Measurements from ENCODE around the gene SLC4A8.
A peak's percentile ranks its signal among the peaks of the same experiment; 100 is the strongest.
"Not testable (repeated sequence)": the region's sequence is repeated elsewhere in the genome, so short reads cannot be mapped to it uniquely, and the experiment has no call there.

The SLC4A8 gene

DNA sequence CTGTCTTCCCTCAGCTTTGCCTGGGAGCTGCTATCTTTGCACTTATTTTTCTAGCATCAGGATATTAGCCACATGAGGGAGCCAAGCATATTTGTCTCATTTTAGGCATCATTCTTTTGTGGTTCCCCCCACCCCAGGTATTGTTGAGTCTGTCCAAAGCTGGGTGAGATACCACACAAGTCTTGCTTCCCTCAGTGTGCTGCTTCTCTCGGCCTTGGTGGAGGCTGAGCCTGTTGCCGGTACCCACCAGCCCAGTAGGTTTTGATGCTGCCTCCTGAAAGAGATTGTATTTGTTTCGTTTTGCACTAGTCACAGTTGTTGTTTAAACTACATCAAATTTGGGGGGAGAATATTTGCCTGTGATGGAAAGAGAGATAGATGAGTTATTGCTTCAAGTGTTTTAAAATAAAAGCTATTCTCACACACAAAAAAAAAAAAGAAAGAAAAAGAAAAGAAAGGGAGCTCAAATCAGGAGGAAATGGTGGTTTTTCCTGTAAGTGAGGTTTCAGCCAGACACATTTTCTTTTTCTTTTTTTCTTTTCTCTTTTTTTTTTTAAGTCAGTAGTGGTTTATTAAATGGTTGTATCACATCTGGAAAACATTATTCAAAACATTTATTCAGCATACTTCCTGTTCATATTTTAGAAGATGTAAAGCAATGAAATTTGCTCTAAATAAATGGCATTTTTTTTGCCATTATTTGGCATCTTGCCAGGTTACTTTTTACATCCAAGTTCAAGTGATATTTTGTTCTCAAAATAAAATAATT, 58.5 kb downstream of the SLC4A8 start:
- no peak for DNase-seq

DNA sequence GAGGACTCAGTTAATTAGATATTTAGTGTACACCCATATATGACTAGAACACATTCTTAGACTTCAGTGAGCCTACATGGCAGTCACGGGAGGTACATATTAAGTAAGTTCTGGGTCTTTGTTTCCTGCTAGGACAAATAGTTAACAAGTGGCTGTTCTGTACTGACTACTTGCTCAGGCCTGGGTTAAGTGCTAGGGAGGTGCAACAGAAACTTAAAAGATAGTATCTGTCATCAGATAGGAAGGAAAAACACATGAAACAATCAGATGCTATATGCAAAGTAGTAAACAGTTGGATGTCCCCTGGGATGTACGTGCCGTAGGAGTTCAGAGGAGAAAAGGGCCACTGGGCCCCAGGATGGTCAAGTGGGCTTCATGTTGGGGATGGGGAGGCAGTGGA, 59.5 kb downstream of the SLC4A8 start:
- DNase-seq = no peak

DNA sequence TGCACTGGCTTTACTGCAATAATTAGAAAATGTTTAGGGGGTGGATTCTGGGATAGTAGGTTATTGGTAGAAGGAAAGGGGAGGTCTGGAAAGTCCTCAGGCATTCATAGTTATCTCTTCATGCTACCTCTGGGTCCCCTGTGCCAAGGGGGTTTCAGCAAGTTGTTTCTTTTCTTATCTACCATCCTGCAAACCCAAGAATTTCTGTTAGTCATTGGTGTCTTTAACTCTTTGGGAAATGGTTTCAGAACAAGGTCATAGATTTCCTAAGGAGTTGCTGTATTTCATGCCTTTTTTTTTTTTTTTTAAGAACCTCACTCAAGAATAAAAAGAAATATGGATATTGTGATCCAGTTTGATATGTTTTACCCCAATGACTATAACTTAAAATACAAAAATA, 63.6 kb downstream of the SLC4A8 start:
- no peak for DNase-seq

DNA sequence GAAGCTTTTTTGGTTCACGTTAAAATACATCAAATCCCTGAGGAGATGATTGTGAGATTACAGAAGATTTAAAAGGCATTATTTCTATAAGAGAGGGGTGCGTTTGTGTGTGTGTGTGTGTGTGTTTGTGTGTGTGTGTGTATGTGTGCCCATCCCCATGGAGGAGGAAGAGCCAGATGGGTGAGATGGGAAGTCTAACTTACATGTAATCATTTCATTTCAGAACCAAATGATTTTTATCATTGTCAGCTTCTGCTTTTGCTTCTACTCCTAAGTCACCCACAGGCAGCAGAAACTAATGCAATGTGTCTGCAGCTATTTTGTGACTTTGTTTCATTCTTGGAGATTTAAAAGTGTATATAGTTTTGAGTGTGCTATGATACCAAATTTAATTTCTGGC, 68.7 kb downstream of the SLC4A8 start:
- DNase-seq = peak; percentile 8

DNA sequence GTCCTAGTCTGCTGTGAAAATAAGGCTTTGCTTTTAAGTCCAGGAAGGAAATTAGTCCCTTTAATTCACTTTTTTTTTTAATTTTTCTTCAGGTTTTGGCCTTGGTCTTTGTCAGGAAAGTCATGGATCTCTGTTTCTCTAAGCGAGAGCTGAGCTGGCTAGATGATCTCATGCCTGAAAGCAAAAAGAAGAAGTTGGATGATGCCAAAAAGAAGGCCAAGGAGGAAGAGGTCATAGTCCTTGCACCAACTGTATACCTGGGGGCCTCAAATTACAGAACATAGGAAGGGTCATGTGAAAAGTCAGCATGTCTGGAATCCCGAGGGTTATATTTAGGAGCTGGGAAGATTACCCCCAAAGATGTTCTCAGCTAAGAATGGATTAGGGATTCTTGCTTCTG, 72.3 kb downstream of the SLC4A8 start:
- DNase-seq = peak; percentile 73

DNA sequence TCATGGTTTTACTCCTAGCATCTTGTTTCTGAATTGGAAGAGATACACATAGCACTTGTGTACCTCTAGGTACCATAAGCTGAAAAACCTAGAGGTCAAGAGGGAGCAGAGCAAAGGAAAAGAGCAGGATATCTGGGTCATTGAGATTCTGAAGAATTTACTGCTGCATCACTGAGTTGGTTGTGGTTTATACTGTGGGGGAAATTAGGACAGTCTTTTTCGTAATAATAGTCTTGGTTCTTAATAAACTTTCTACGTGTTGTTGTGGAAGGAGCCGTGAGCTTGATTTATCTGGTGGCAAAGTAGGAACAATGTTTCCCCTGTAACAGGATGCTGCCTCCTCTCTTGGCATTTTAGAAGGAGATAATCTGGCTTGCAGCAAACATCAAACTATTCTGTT, 80.2 kb downstream of the SLC4A8 start:
- no peak for DNase-seq

DNA sequence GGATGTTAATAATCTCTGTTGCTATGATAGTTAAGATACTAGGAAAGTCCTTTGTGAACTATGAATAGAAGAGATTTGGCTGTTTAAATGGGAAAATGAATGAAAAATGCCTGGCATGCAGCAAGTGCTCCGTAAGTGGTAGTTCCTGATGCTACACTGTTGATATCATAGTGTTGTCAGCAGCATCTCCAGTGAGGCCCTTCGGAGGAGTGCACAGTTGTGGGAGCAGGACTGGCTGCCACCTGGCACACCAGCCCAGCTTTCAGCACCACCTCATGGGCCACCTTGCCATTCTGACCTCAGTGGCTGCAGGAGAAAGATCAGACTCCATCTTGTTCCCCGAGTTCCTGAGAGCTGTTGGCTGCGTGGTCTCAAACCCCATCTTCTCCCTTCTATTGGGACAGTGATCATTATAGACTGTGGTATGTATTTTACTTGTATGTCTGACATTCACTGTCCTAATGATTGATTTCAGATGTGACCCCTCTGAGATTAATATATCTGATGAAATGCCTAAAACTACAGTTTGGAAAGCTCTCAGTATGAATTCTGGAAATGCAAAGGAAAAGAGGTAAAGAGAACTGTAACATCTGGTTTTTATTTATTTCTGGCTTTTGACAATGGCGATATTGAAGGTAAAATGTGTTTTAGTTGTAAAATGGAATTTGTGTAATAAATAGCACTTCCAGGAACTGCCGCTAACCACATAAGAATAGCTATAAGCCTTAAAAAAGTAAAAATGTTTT, 80.9 kb downstream of the SLC4A8 start:
- DNase-seq = no peak

DNA sequence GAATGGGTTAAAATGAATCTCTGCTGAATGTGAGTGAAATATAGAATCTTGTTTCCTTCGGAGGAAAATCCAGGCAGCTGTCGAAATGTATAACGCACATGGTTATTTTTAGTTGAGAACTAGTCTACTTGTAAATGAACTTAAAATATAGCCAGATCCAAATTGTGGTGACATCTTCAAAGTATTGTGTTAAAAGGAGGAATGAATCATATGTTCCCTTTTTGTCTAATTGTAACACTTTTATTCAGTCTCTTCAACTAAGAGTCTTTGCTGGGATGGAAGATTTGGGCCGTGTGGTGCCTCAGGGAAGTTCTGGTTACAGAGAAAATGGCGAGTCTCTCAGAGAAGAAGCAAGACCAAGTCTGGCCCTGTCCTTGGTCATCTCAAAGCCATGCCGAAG, 82.5 kb downstream of the SLC4A8 start:
- no peak for DNase-seq

DNA sequence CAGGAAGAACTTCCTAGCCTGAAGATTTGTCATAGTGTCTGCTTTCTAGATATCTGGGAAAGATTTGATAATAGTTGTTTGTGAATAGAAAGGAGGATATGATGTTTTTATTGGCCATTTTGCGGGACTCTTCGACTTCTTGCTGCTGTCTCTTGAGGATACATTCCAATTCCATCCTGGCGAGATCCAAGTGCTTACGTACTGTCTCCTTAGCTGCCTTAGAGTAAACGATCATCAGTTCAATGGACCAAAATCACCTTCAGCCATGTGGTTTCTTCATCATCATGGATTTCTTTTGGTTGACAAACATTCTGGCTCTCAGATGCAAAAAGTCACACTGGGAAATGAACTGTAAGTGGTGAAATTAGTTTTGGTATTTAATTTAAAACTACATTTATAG, 83.7 kb downstream of the SLC4A8 start:
- DNase-seq = no peak

DNA sequence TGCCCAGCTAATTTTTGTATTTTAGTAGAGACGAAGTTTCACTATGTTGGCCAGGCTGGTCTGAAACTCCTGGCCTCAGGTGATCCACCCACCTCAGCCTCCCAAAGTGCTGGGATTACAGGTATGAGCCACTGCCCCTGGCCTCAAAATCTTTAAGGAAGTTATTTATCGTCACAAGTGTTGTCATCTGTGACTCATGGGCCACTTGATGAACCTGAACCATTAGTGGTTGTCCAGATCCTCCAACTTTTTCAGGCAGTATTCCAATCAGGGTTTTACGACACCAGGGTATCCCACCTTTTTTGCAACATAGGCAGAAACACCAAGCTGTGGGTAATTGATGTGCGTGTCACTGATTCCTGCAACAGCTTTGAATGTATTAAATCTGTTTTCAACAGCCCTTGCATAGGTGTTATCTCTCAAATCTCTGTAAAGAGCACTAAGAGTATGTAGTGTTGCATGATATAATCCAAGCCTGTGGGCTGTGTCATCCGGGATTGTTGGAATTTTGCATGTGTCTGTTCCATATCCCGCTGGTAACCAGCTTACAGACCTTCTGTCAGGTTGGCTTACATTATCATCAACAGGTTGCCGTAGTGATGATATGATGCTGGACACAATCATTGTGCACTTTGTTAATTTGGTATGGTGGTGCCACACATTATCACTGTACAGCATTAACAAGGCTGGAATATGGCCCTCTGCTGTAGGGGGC, 87.1 kb downstream of the SLC4A8 start:
- DNase-seq = no peak

DNA sequence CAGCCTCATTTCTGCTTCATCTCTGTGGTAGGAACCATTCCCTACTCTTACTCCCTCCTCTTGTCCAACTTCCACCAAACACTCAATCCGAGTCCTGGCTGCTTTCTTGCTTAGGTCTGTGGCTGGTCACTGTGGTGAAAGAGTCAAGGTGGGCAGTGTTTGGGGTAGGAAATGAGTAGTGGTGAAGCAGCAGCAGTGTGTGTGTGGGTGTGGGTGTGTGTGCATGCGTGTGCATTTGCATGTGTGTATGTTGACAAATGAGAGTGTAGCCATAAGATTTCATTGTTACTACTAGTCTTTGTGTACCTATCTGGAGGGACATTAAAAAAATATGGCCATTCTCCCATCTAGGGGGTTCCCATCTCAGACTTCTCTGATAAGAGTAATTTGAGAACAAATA, 87.8 kb downstream of the SLC4A8 start:
- no peak for DNase-seq

DNA sequence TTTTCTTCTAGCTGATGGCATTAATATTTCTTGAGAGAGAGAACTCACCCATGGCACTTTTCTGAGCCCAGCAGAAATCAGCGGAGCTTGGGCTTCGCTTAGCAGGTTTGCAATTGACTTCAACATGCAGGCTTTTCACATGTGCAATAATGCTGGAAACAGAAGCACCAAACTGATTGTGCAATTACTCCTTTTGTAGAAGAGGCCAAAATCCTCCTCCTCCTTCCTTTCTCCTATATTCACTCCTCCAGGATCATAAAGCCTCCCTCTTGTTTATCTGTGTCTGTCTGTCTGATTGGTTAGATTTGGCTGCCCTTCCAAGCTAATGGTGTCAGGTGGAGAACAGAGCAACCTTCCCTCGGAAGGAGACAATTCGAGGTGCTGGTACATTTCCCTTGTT, 90.4 kb downstream of the SLC4A8 start:
- not testable (repeated sequence) for DNase-seq

DNA sequence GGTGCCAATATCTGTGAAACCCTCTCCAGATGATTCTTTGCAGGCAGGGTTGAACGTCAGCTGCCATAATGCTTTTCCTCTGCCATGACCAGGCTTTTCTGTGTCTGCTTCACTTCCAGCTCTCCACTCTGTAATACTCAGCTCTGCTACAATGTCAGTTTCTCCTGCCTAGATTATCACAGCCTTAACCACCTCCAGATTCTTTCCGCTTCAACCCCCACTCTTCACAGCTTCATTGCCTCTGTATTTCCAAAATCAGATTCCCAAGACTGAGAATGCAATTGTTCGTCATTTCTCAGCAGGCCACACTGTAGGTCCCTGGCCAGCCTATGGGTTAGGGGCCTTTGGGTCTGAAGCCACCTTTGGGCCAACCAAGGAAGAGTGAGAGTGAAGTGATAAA, 92.7 kb downstream of the SLC4A8 start:
- DNase-seq = no peak

DNA sequence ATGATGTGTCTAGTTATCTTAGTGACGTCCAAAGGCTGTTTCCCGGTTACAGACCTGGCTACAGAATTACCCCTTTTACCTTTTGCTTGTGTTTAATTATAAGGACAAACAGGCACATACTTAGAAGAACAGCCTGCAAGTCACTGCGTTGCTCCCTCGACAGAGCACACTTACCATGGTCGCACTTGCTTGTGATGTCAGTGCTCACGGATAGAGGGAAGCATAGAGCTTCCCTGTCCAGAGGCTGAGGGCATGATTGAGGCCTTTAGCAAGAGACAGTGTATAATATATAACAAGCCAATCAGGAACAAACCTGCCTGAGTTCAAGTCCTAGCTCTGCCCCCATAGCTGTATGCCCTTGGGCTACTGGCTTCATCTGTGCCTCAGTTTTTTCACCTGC, 93.2 kb downstream of the SLC4A8 start:
- no peak for DNase-seq

DNA sequence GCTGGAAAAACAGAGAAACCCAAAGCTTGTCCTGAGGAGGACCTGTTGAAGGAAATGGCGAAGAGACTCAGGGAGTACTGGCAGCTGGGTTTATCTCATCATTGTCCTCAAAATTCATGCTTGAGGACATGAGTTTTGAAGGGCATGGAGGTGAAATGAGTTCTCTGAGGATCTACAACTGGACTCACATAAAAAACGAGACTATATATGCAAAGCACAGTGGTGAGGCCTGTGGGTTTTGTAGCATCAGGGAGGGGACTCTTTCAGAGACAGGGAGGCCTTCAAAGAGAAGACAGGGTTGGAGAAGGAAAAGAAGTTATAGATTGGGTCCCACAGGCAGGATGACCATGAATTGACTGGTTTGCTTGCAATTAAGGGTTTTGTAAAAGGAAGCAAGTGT, 95.1 kb downstream of the SLC4A8 start:
- no peak for DNase-seq

DNA sequence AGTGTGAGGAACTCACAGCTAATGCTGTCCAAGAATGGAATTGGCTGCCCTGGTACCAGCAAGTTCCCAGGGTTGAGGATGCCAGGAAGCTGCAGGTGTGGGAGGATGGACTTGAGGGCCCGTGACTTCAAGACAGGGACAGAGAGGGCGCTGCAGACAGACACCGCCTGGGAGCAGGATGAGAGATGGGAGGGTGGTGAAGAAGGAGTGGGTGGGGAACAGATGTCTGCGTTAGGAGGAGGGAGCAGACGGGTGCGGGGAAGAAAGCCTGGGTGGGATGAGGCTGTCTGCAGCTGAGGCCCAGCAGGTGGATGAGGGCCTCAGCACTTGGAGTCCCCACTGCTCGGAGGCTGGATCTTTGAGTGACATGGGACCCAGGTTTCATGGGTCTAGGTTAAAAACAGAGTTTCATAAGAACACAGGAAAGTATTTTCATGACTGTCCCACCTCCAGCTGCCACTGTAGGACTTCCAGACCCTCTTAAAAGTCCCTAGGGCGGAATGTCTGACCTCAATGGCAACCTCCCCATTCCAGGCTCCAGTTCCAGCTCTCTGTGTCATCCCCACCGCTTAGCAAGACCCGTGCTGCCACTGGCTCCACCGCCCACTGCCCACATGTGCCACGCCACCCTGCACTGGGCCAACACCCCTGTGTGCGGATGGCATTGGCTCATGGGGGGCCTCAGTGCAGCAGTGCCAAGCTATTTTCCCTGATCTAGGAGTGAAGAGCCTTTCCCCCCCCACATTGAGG, 96.1 kb downstream of the SLC4A8 start:
- no peak for DNase-seq

DNA sequence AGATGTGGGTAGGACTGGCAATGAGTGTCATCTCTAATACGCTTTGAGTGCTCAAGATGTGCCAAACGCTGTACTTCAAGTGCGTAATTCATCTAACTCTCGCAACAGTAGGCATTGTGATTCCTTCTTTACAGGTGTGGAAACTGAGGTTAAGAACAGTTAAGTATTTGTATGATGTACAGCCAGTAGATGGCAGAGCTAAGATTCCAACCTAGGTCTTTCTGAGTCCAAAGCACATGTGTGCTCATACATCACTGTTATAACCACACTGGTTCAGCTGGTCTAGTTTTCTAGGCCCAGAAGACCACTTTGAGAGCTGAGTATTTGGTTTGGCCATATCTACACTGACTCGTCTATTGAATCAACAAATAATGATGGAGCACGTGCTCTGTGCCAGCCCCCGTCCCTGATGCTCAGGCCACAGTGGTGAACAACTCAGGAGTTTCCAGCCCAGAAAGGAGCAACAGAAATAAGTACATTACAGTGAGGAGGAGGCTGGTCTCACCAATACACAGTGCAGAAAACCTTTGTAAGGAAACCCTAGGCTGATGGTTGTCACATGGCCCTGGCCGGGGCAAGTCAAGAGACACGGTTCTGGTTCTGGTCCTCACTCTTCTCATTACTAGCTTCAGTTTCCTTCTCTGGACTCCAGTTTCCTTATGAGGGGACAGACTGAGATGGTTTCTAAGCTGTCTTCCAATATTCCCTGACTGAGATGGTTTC, 97.1 kb downstream of the SLC4A8 start:
- DNase-seq = no peak

DNA sequence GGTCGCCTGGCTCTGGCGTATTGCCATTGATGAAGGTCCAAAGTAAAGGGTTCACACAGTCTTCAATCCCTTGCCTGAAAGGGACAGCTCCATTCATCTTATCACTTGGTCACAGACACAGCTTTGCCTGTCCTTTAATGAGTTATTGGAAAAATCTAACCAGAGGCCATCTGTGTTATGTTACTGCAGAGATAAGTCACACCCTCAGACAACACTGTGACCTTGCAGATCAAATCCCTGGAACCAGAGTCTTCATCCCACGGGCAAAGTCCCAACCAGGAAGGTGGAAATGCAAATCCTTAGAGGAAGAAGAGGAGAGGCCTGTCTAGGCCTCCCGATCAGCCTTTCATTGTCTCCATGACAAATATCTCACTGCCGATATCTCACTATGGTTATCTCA, 98.1 kb downstream of the SLC4A8 start:
- DNase-seq = no peak

DNA sequence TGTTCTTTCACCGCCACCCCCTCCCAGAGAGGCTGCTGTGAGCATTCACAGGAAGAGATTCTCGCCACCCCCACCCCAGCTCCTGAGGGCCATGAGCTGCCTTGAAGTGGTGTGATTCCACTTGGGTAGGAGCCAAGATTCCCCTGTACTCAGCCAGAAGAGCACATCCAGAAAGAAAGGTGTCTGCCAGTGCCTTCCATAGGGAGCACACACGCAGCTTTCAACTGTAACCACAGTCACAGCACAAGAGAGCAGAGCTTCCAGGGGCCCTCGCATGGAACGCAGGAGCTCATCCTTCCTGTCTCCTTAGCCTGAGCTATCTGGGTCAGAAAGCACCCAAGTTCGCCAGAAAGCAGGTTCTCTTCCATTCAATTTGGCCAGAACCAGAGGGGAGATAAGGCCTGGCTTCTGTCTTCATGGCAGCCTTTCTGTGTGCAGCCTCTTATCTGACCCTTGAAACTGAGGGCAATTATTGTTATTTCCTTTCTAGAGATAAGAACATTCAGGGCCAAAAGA, 99.8 kb downstream of the SLC4A8 start:
- DNase-seq = no peak

DNA sequence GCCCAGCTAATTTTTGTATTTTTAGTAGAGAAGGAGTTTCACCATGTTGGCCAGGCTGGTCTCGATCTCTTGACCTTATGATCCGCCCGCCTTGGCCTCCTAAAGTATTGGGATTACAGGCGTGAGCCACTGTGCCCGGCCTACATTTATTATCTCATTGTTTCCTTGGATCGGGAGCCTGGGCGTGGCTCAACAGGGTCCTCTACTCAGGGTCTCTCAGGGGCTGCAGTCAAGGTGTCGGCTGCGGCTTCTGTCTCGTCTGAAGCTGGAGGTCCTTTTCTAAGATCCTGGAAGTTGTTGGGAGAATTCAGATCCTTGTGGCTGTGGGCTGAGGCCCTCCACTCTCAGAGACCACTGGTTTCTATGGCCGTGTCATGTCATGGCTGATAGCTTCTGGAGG, 100.9 kb downstream of the SLC4A8 start:
- DNase-seq = no peak

DNA sequence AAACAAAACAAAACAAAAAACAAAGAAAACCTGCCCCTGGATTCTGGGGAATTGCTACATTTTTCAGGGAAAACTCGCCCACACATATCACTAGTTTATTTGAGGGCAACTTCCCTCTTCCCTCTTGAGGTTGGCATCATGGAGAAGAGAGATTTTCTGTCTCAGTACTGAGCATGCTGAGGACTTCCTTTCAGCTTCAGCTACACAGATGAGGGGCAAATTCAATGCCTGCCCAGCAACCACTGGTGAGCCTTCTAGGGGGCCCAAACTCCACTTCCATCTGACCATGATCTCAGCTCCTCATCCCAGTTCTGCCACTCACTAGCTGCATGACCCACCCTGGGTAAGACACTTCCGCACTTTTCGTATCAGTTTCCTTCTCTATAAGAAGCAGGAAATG, 103.3 kb downstream of the SLC4A8 start:
- peak; percentile 68 for DNase-seq

All from inflammatory macrophage treated with lipopolysaccharide for 4 hours (primary cell).